Prostate gland (tissue), 2 donors: ENCODE results near the gene ANGEL1. TPM values are rescaled to one million over a fixed set of nuclear protein-coding genes. Genes with fewer than 3 reads are reported as not detected.
A peak's percentile ranks its signal among the peaks of the same experiment; 100 is the strongest.

Experiments used
- DNase-seq: peaks from one replicate; pipeline ENCODE4 v3.0.0-alpha.2; 2019; ENCODE audit warnings: low spot score
- H3K27ac ChIP-seq, 2 donors: fragments of 200-600 bp; sonication (generic); 2 replicates each; pipeline ENCODE4 v1.5.1; 2017 to 2019
- H3K27me3 ChIP-seq: fragments of 200-600 bp; sonication (generic); replicated peaks from 2 replicates; pipeline ENCODE4 v1.5.1; 2019; ENCODE audit not compliant: insufficient read depth
- H3K36me3 ChIP-seq, 2 donors: fragments of 200-600 bp; sonication (generic); 1 replicate in 1 of 2; 2 replicates in 1 of 2; pipeline versions ENCODE4 v1.5.1 to v1.8.1; 2017 to 2019
- H3K4me1 ChIP-seq: fragments of 200-600 bp; sonication (generic); replicated peaks from 2 replicates; pipeline ENCODE4 v1.5.1; 2019
- H3K4me3 ChIP-seq, 2 donors: fragments of 200-600 bp; sonication (generic); 2 replicates each; pipeline ENCODE4 v1.5.1; 2017 to 2019
- H3K9me3 ChIP-seq: fragments of 200-600 bp; sonication (generic); 2 replicates; pipeline ENCODE4 v1.5.1; 2017
- CTCF ChIP-seq, 4 experiments: fragments of 200-600 bp in 2 of 4; fragments of 450-650 bp in 2 of 4; sonication (generic) in 2 of 4; IDR thresholded peaks; 1 replicate in 3 of 4; 2 replicates in 1 of 4; pipeline ENCODE4 v1.5.1; 2016 to 2019; ENCODE audit warnings: antibody characterized with exemption in 4 of 4, mild to moderate bottlenecking in 2 of 4, moderate library complexity in 2 of 4
- POLR2A ChIP-seq: fragments of 450-650 bp; IDR thresholded peaks from one replicate; pipeline ENCODE4 v1.6.1; 2016; ENCODE audit warnings: antibody characterized with exemption, mild to moderate bottlenecking
- POLR2AphosphoS5 ChIP-seq: sonication (generic); formaldehyde crosslinking; IDR thresholded peaks from one replicate; pipeline ENCODE4 v1.6.1; 2017; ENCODE audit warnings: antibody characterized with exemption
- whole genome bisulfite sequencing: methylation state at CpG from one replicate; pipeline ENCODE4 v1.1.5; 2018; 5-methylcytosine and 5-hydroxymethylcytosine counted together
- intact Hi-C: fragments of 100-400 bp; cut with DNase I; formaldehyde crosslinking; loops from one replicate; pipeline ENCODE4 v1.14.2; 2022
- total RNA-seq, 2 donors: library from RNA; depleted of rRNA; stranded (reverse); fragments of >200 nt; gene quantifications; one replicate each; pipeline ENCODE4 v1.1.0, GENCODE V29; 2016

ANGEL1 gene
- total RNA-seq, 2 donors from 2014 or later = 10.3 to 58.8 TPM

GRCh38 chr14:76848879-76849278, 36.2 kb upstream of the ANGEL1 start:
- Histone ChIP-seq H3K27ac (no peak overlapping the region), H3K9me3 (no peaks in the 10 kb centered on the region), H3K36me3 (no peaks in the 10 kb centered on the region), H3K27me3 (no peaks in the 10 kb centered on the region), H3K4me3 (no peak overlapping the region), H3K4me1 (no peaks in the 10 kb centered on the region)
- 55% methylated on average over 6 of the region's 6 CpGs for WGBS
- no peak for DNase-seq
- intact Hi-C loops = no loop called here
- TF ChIP-seq CTCF (IDR thresholded peaks at IDR 0.05) = no peak
- TF ChIP-seq POLR2AphosphoS5 = no peak
- no peak for TF ChIP-seq POLR2A

DNA sequence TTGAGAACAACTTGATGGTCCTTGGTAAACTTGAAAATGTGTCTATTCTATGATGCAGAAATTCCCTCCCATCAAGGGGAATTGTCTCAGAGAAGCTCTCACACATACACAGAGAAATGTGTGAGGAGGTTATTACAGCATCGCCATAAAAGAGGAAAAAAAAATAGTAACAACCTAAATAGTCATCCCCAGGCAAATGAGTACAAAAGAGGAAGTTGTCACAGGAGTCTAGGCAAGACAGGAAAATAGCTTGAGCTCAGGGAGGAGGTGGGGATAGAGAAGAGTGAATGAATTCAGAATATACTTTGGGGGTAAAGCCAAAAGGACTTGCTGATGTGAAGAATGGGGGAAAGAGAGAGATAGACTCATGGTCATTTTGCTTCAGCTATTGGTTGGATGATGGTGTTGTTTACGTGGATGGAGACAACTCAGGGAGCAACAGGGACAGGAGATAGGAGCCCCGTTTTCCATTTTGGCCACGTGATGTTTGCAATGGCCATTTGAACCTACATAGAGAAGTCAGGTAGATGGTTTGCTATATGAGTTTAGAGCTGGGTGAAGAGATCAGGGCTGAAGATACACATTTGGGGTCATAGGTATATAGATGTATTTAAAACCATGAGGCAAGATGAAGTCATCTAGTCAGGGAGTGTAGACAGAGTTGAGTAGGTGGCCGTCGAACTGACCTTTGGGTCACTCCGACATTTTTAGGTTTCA, 33.8 kb upstream of the ANGEL1 start:
- H3K36me3 ChIP-seq = no peaks in the 10 kb centered on the region
- H3K27ac ChIP-seq = no peak overlapping the region
- no peaks in the 10 kb centered on the region for H3K4me1 ChIP-seq
- no peaks in the 10 kb centered on the region for H3K27me3 ChIP-seq
- intact Hi-C loops = no loop called here
- no peak for DNase-seq
- TF ChIP-seq POLR2AphosphoS5 (no peak), POLR2A (no peak), CTCF (IDR thresholded peaks at IDR 0.05) (no peak)
- no peak overlapping the region for H3K4me3 ChIP-seq
- WGBS = 83% methylated on average over 7 of the region's 7 CpGs
- no peaks in the 10 kb centered on the region for H3K9me3 ChIP-seq

- DNase-seq = no peak
- H3K27ac ChIP-seq = peak overlapping the region in 1 of 2 donors; percentile 39
- intact Hi-C loops = no loop called here
- no peaks in the 10 kb centered on the region for H3K4me1 ChIP-seq
- no peaks in the 10 kb centered on the region for H3K27me3 ChIP-seq
- 58% methylated on average over 9 of the region's 9 CpGs for WGBS
- TF ChIP-seq CTCF (IDR thresholded peaks at IDR 0.05) (no peak), POLR2A (no peak), POLR2AphosphoS5 (no peak)
- no peaks in the 10 kb centered on the region for H3K36me3 ChIP-seq
- H3K4me3 ChIP-seq = no peak overlapping the region
- no peaks in the 10 kb centered on the region for H3K9me3 ChIP-seq
Observed at GRCh38 chr14:76844223-76844622, 31.5 kb upstream of the ANGEL1 start.

GRCh38 chr14:76842414-76842813, 29.7 kb upstream of the ANGEL1 start:
- intact Hi-C loops = no loop called here
- no peak overlapping the region for H3K27ac ChIP-seq
- H3K4me1 ChIP-seq = no peaks in the 10 kb centered on the region
- no peaks in the 10 kb centered on the region for H3K9me3 ChIP-seq
- no peaks in the 10 kb centered on the region for H3K27me3 ChIP-seq
- H3K36me3 ChIP-seq = no peaks in the 10 kb centered on the region
- no peak for TF ChIP-seq POLR2A
- no peak for TF ChIP-seq CTCF (IDR thresholded peaks at IDR 0.05)
- no peak for TF ChIP-seq POLR2AphosphoS5
- no peak overlapping the region for H3K4me3 ChIP-seq
- no peak for DNase-seq

DNA sequence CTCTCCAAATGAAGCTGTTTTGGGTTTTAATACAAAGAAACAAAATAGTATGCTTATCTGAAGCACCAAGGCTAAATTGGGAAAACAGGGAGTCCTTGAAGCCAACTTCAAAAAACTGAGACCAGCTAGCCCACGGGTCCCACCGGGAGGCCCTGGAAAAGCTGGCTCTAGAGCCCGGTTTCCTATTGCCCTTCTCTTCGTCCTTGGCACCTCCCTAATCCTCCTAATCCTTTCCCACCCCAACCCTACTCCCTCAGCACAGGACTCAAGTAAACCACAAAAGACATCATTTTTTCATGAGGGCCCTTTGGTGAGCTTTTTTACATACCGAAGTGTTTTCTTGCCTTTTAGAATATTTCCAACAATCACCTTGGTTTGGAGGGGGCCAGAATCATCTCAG, 24.8 kb upstream of the ANGEL1 start:
- 57% methylated on average over 5 of the region's 5 CpGs for WGBS
- Histone ChIP-seq H3K36me3 (no peaks in the 10 kb centered on the region), H3K4me3 (no peak overlapping the region), H3K4me1 (no peaks in the 10 kb centered on the region), H3K9me3 (no peaks in the 10 kb centered on the region), H3K27ac (no peak overlapping the region), H3K27me3 (no peaks in the 10 kb centered on the region)
- DNase-seq = no peak
- intact Hi-C loops = no loop called here
- TF ChIP-seq POLR2AphosphoS5 (no peak), CTCF (IDR thresholded peaks at IDR 0.05) (no peak), POLR2A (no peak)
